CD4-positive, CD25-positive, alpha-beta regulatory T cell (primary cell): Measurements from ENCODE around the gene PDE5A. TPM values are rescaled to one million over a fixed set of nuclear protein-coding genes. Genes with fewer than 3 reads are reported as not detected.
"Not testable (repeated sequence)": the region's sequence is repeated elsewhere in the genome, so short reads cannot be mapped to it uniquely, and the experiment has no call there.

Experiments
- ATAC-seq, 2 donors: fragments of 150-1000 bp; cut with Tn5 transposase; one replicate each; pipeline ENCODE4 v1.10.0; 2021; ENCODE audit warnings: low read depth in 2 of 2, moderate number of reproducible peaks in 2 of 2, moderate library complexity in 1 of 2
- DNase-seq, 3 donors: peaks; one replicate each; pipeline versions ENCODE4 v3.0.0 to v3.0.0-alpha.2; 2012 to 2022; ENCODE audit warnings: mixed read lengths in 1 of 3
- H3K27ac ChIP-seq: one replicate; pipeline ENCODE4 v1.7.0; 2013; ENCODE audit warnings: mild to moderate bottlenecking, low read length; ENCODE audit not compliant: insufficient read depth, poor library complexity, severe bottlenecking
- H3K27me3 ChIP-seq: one replicate; pipeline ENCODE4 v1.7.0; 2013; ENCODE audit warnings: low read length; ENCODE audit not compliant: control insufficient read depth, insufficient read depth
- H3K36me3 ChIP-seq: one replicate; pipeline ENCODE4 v1.7.0; 2013; ENCODE audit warnings: mild to moderate bottlenecking, low read length, moderate library complexity; ENCODE audit not compliant: control insufficient read depth, insufficient read depth
- H3K4me1 ChIP-seq: 2 replicates; pipeline ENCODE4 v1.7.0; 2013; ENCODE audit warnings: mild to moderate bottlenecking, low read length; ENCODE audit not compliant: insufficient read depth, control insufficient read depth, poor library complexity, severe bottlenecking
- H3K4me3 ChIP-seq: one replicate; pipeline ENCODE4 v1.7.0; 2013; ENCODE audit warnings: low read depth, mild to moderate bottlenecking, low read length, moderate library complexity
- H3K9me3 ChIP-seq, 2 experiments: 1 replicate in 1 of 2; 2 replicates in 1 of 2; pipeline ENCODE4 v1.7.0; 2013; ENCODE audit warnings: low read length in 2 of 2, mild to moderate bottlenecking in 1 of 2, moderate library complexity in 1 of 2; ENCODE audit not compliant: control insufficient read depth in 2 of 2
- H3K27ac Mint-ChIP-seq, 3 donors: one replicate each; pipeline ENCODE4 v1.8.0; 2020 to 2022; ENCODE audit warnings: mild to moderate bottlenecking in 3 of 3, mixed read lengths in 3 of 3, moderate library complexity in 2 of 3
- H3K27me3 Mint-ChIP-seq: one replicate; pipeline ENCODE4 v1.8.0; 2022; ENCODE audit warnings: mild to moderate bottlenecking, mixed read lengths
- H3K36me3 Mint-ChIP-seq: one replicate; pipeline ENCODE4 v1.8.0; 2020; ENCODE audit warnings: mixed read lengths
- H3K4me1 Mint-ChIP-seq, 4 donors: one replicate each; pipeline ENCODE4 v1.8.0; 2020 to 2022; ENCODE audit warnings: mixed read lengths in 4 of 4, mild to moderate bottlenecking in 1 of 4
- H3K4me3 Mint-ChIP-seq, 4 donors: one replicate each; pipeline ENCODE4 v1.8.0; 2020 to 2022; ENCODE audit warnings: mild to moderate bottlenecking in 4 of 4, mixed read lengths in 4 of 4, moderate library complexity in 3 of 4
- H3K9me3 Mint-ChIP-seq, 7 donors: one replicate each; pipeline ENCODE4 v1.8.0; 2020 to 2022; ENCODE audit warnings: mixed read lengths in 7 of 7, mild to moderate bottlenecking in 3 of 7, moderate library complexity in 2 of 7
- polyA plus RNA-seq, 4 donors: library from polyadenylated mRNA; unstranded; fragments of 300-500 nt; fragmentation: Illumina TruSeq; gene quantifications; one replicate each; pipeline ENCODE4 v1.2.3, GENCODE V29; 2021
- total RNA-seq: library from RNA; stranded (reverse); gene quantifications from one replicate; pipeline ENCODE4 v1.2.3, GENCODE V29; 2022

Gene PDE5A
- total and polyA plus RNA-seq, 5 donors from 2014 or later, result 0.63 to 4.9 (median 1.3) TPM

DNA sequence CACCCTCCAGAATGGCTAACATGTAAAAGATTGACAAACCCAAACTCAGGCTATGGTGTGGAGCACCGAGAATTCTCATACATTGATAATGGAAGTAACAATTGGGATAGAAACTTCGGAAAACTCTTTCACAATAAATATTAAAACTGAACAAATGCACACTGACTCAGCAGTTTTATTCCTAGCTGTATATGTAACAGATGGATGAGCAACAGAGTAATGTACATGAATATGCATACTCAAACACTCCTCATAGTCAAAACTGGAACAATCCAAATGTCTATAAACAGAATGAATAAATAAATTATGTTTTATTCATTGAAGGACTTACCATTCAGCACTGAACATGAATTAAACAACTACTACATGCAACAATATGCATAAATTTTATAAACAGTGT lies 37.1 kb upstream of the PDE5A start:
- no peaks in the 10 kb centered on the region for H3K4me1 Mint-ChIP-seq

DNA sequence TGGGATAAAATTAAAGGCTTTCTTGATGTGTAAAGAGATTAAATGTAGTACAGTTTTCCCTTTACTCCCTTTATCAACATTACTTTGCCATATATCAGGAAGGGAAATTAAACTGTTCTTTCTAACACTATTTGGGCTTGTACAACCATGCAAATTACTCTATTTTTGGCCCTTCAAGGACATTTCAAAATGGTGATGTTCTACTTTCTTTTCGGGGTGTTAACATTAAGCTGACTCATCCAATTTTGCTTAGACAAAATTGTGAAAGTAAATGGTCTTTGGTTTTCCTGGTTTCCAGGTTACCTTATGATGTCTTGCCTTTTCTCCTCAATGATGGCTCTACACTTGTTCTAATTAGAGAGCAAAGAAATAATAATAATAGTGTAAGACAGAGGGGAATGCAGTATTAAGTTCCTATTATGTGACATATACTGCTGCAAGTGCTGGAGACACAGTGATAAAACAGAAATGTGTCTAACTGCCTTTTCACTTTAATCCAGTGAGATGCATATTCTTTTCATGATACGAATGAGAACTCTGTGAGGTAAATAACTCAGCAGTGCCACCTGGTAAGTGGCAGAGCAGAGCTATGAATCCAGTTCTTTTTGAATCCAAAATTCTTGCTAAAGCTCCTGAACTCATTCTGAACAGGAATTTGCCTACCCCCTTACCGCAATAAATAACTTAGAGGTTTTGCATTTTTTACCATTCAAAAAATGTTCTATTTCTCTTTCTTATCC lies 35.7 kb upstream of the PDE5A start:
- no peak overlapping the region for H3K4me3 ChIP-seq
- H3K4me1 Mint-ChIP-seq, result no peaks in the 10 kb centered on the region
- no peaks in the 10 kb centered on the region for H3K36me3 Mint-ChIP-seq
- H3K4me1 ChIP-seq, result no peaks in the 10 kb centered on the region
- no peak overlapping the region for H3K27ac ChIP-seq
- H3K9me3 Mint-ChIP-seq, result peaks cover 0 to 2% (median 0%) of the 10 kb centered on the region in 7 donors
- DNase-seq, result no peak
- H3K27me3 Mint-ChIP-seq, result peaks cover 24% of the 10 kb centered on the region
- no peaks in the 10 kb centered on the region for H3K36me3 ChIP-seq
- H3K27ac Mint-ChIP-seq, result no peak overlapping the region
- H3K4me3 Mint-ChIP-seq, result no peak overlapping the region
- H3K9me3 ChIP-seq, result no peaks in the 10 kb centered on the region
- no peak for ATAC-seq
- H3K27me3 ChIP-seq, result no peaks in the 10 kb centered on the region

More for the DNA sequence above, 37.1 kb upstream of the PDE5A start:
- H3K27ac Mint-ChIP-seq, result no peak overlapping the region
- Histone ChIP-seq H3K4me1 (no peaks in the 10 kb centered on the region), H3K27me3 (no peaks in the 10 kb centered on the region), H3K36me3 (no peaks in the 10 kb centered on the region), H3K4me3 (no peak overlapping the region), H3K27ac (no peak overlapping the region), H3K9me3 (no peaks in the 10 kb centered on the region)
- peaks cover 20% of the 10 kb centered on the region for H3K27me3 Mint-ChIP-seq
- DNase-seq, result no peak
- no peak for ATAC-seq
- H3K4me3 Mint-ChIP-seq, result no peak overlapping the region
- peaks cover 0 to 1% (median 0%) of the 10 kb centered on the region in 7 donors for H3K9me3 Mint-ChIP-seq
- H3K36me3 Mint-ChIP-seq, result no peaks in the 10 kb centered on the region

DNA sequence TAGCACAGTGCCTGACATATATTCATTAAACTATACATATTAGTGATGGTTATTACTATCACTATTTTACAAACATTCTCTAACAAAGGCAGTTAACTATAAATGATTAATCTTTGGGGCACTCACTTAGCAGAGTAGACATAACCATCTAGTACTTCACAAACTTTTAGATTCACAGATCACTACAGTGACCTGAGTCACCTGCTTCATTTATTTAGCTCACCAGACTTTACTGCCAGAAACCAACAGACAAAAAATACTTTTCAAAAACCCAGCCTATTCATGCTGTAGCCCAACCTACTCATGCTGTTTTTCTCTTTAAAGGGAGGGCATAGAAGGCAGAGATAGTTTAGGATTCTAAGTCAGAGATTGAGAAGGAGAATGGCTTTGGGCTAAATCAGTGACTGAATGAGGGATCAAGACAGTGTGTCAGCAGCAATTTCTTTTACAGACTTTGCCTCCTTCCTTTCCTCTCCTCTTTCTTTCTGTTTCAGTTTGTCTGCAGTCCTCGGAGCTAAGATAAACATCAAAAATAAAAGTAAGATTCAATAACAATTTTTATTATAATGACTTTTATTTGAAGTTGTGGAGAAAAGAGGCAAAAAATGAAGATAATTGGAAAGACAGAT lies 34.7 kb upstream of the PDE5A start:
- Histone ChIP-seq H3K4me3 (peak overlapping the region; percentile 29), H3K27me3 (no peaks in the 10 kb centered on the region), H3K36me3 (no peaks in the 10 kb centered on the region), H3K27ac (no peak overlapping the region), H3K4me1 (no peaks in the 10 kb centered on the region), H3K9me3 (no peaks in the 10 kb centered on the region)
- ATAC-seq, result no peak
- Mint-ChIP-seq H3K4me1 (no peaks in the 10 kb centered on the region), H3K36me3 (no peaks in the 10 kb centered on the region), H3K27ac (no peak overlapping the region), H3K4me3 (no peak overlapping the region), H3K9me3 (peaks cover 0 to 2% (median 0%) of the 10 kb centered on the region in 7 donors), H3K27me3 (peaks cover 21% of the 10 kb centered on the region)
- DNase-seq, result no peak

DNA sequence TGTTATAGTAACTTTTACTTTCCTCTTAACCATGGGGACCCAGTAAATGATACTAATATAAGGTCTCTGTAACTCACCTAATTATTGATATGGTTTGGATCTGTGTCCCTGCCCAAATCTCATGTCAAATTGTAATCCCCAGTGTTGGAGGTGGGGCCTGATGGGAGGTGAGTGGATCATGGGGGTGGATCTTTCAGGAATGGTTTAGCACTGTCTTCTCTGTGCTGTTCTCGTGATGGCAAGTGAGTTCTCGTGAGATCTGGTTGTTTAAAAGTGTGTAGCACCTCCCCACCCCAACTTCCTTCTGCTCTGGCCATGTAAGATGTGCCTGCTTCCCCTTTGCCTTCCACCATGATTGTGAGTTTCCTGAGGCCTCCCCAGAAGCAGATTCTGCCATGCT lies 34.0 kb upstream of the PDE5A start:
- H3K27ac Mint-ChIP-seq, ATAC-seq, H3K27me3 ChIP-seq, H3K27ac ChIP-seq, H3K9me3 Mint-ChIP-seq, DNase-seq, H3K9me3 ChIP-seq, H3K4me1 ChIP-seq, H3K4me1 Mint-ChIP-seq, H3K4me3 Mint-ChIP-seq, H3K36me3 ChIP-seq, H3K4me3 ChIP-seq, H3K36me3 Mint-ChIP-seq: not testable (repeated sequence)
- peaks cover 18% of the 10 kb centered on the region for H3K27me3 Mint-ChIP-seq

DNA sequence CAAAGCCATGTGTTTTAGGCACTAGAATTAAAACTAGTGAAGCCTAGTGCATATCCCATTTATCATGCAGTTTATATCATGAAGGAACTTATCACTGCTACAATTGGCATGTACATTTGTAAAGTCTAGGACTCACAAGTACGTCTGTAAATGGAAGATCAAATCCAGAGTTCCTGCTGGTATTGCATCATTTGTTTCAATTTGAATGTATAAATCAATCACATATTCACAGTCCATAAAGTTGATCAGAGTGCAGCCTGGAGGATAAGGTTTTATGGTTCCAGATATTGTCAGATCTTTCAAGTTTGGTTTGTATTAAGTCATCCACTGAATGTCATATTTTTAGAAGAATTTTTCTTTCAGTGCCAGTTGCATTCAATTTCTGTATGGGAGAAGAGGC lies 32.6 kb upstream of the PDE5A start:
- H3K4me1 ChIP-seq, result no peaks in the 10 kb centered on the region
- Mint-ChIP-seq H3K27ac (no peak overlapping the region), H3K27me3 (peaks cover 18% of the 10 kb centered on the region), H3K4me1 (no peaks in the 10 kb centered on the region), H3K4me3 (no peak overlapping the region), H3K36me3 (no peaks in the 10 kb centered on the region), H3K9me3 (peaks cover 0 to 2% (median 0%) of the 10 kb centered on the region in 7 donors)
- peaks cover 4% of the 10 kb centered on the region for H3K27me3 ChIP-seq
- DNase-seq (no peak), ATAC-seq (no peak)
- H3K9me3 ChIP-seq, result no peaks in the 10 kb centered on the region
- no peaks in the 10 kb centered on the region for H3K36me3 ChIP-seq
- no peak overlapping the region for H3K27ac ChIP-seq
- no peak overlapping the region for H3K4me3 ChIP-seq

DNA sequence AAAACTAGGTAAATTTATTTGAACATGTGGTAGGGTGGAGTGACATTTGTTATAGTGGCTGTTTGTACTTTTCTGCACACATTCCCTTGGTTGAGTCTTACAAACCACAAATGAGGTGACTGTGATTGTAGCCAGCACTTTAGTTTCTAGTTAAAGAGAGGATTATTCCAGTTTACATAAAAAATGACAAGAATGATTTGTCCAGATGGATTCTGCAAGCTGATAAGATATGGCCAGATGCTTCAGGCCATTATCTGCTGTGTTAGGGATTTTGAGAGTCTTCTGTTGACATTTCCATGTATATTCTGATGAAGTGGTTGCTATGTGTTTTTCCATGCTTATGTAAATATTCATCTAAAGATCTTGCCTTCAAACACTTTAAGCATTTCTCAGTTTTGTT lies 31.0 kb upstream of the PDE5A start:
- no peak overlapping the region for H3K27ac Mint-ChIP-seq
- ATAC-seq (no peak), DNase-seq (no peak)

DNA sequence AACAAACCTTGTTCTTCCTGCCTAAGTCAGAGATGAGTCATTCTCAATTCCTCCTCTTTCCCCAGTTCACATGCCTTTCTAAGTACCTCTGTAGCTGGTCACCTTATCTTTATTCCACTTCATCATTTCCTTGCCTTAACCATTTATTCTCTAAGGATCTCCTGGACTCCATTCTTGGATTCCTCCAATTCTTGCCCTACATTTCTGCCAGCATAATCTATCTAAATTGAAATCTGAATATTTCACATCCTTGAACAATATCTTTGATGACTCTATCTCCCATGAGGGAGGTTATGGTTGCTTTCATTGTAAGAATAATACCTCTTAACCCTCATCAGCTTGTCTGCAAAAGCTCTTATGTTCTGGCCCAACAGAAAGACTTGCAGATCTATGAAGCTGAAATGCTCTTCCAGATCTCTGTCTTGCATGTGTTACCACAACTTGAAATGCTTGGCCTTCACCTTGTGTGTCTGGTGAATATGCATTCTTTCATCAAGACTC lies 28.6 kb upstream of the PDE5A start:
- Histone ChIP-seq H3K27ac (no peak overlapping the region), H3K9me3 (no peaks in the 10 kb centered on the region), H3K27me3 (peaks cover 4% of the 10 kb centered on the region), H3K4me1 (no peaks in the 10 kb centered on the region), H3K4me3 (no peak overlapping the region), H3K36me3 (no peaks in the 10 kb centered on the region)
- peaks cover 4% of the 10 kb centered on the region for H3K27me3 Mint-ChIP-seq
- no peak for DNase-seq
- no peak overlapping the region for H3K4me3 Mint-ChIP-seq
- ATAC-seq, result no peak
- no peak overlapping the region for H3K27ac Mint-ChIP-seq
- no peaks in the 10 kb centered on the region for H3K36me3 Mint-ChIP-seq
- H3K4me1 Mint-ChIP-seq, result no peaks in the 10 kb centered on the region
- H3K9me3 Mint-ChIP-seq, result peaks cover 0 to 2% (median 0%) of the 10 kb centered on the region in 7 donors

More for the DNA sequence above, 31.0 kb upstream of the PDE5A start:
- H3K4me3 ChIP-seq, result no peak overlapping the region
- H3K9me3 Mint-ChIP-seq, result peaks cover 0 to 2% (median 0%) of the 10 kb centered on the region in 7 donors
- no peaks in the 10 kb centered on the region for H3K9me3 ChIP-seq
- H3K36me3 Mint-ChIP-seq, result no peaks in the 10 kb centered on the region
- H3K4me3 Mint-ChIP-seq, result no peak overlapping the region
- H3K36me3 ChIP-seq, result no peaks in the 10 kb centered on the region
- no peak overlapping the region for H3K27ac ChIP-seq
- H3K27me3 ChIP-seq, result peaks cover 4% of the 10 kb centered on the region
- H3K4me1 Mint-ChIP-seq, result no peaks in the 10 kb centered on the region
- peaks cover 10% of the 10 kb centered on the region for H3K27me3 Mint-ChIP-seq
- no peaks in the 10 kb centered on the region for H3K4me1 ChIP-seq
